AG10803 (cell line): ENCODE data around the gene SOS1.
"Not testable (repeated sequence)": the region's sequence is repeated elsewhere in the genome, so short reads cannot be mapped to it uniquely, and the experiment has no call there.

Experiments
- DNase-seq: peaks from one replicate; pipeline ENCODE4 v3.0.0; 2010; ENCODE audit warnings: low read depth
- H3K4me3 ChIP-seq: 2 replicates; pipeline ENCODE4 v1.5.1; 2011; ENCODE audit warnings: mild to moderate bottlenecking, low read length, control low read depth
- TF ChIP-seq, protein P1 (sequence below): conservative IDR thresholded peaks from 2 replicates; pipeline ENCODE4 v1.5.1; 2011; ENCODE audit warnings: mild to moderate bottlenecking, low read length, control low read depth, inconsistent platforms

The SOS1 gene

DNA sequence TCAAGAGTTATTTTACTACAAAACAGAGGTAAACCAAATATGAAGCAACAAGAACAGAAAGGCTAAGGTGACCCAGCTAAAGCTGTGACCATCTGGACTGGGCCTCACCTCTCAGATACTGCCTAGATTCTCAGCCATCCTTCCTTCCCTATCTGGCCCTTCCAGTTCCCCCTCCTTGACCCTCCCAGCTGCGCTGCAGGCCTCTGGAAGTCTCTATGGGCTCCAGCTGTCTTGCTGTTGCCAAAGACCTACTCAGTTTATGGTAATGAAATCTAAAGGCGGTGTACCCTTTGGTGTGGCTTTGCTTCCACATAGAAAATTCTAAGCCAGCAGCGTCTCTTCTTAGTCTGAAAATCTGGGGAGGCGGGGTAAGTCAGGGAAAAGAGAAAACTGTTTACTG lies 175.5 kb downstream of the SOS1 start:
- TF ChIP-seq, protein P1, sequence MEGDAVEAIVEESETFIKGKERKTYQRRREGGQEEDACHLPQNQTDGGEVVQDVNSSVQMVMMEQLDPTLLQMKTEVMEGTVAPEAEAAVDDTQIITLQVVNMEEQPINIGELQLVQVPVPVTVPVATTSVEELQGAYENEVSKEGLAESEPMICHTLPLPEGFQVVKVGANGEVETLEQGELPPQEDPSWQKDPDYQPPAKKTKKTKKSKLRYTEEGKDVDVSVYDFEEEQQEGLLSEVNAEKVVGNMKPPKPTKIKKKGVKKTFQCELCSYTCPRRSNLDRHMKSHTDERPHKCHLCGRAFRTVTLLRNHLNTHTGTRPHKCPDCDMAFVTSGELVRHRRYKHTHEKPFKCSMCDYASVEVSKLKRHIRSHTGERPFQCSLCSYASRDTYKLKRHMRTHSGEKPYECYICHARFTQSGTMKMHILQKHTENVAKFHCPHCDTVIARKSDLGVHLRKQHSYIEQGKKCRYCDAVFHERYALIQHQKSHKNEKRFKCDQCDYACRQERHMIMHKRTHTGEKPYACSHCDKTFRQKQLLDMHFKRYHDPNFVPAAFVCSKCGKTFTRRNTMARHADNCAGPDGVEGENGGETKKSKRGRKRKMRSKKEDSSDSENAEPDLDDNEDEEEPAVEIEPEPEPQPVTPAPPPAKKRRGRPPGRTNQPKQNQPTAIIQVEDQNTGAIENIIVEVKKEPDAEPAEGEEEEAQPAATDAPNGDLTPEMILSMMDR: no peak
- no peak overlapping the region for H3K4me3 ChIP-seq
- DNase-seq: no peak

DNA sequence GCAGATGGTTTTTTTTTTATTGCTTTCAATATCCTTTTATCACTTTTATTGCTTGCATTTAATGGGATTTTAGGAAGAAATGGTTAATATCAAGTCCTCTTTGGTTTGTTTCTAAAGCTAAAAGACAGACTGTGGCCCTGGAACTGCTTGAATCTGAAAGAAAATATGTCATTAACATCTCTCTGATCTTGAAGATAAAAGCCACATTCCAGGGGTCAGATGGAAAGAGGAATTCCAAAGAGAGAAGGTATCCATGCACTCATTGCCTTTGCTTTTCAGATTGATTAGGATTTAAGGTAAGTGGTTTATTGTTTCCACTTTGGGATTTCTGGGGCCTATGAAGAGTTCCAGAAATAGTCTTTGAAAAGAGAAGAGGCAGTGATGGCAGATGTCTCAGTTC lies 177.1 kb downstream of the SOS1 start:
- no peak for DNase-seq
- H3K4me3 ChIP-seq: no peak overlapping the region
- TF ChIP-seq, protein P1: no peak

DNA sequence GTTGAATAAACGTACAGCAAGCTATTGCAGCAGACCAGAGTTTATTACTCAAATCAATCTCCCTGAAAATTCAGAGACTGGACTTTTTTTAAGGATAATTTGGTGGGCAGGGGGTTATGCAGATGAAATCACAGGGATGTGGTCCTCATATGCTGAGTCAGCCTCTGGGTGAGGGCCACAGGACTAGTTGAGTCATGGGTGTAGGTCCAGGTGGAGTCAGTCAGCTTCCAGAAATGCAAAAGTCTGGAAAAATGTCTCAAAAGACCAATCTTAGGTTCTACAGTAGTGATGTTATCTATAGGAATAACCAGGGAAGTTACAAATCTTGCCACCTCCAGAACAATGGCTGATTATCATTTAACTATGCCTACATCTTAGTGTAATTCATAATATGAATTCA lies 180.1 kb downstream of the SOS1 start:
- TF ChIP-seq, protein P1: no peak
- H3K4me3 ChIP-seq: no peak overlapping the region
- no peak for DNase-seq

DNA sequence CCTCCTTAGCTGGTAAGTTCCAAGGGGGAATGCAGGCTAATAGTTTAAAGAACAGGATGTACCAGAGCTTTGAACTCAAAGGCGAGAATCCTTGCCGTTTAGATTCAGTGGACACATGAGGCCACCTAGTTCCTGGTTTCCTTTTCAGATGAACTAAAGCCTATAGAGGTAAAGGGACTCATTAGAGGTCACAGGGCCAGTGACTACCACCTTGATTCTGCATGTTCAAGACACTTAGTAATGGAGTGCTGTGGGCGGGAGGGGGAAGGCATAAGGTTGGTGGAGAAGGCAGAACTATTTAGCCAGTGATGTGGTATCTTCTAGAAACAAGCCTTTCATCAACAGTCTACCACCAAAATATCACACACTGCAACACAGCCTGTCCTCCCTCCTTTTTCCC lies 183.3 kb downstream of the SOS1 start:
- H3K4me3 ChIP-seq: no peak overlapping the region
- no peak for DNase-seq
- TF ChIP-seq, protein P1: no peak

DNA sequence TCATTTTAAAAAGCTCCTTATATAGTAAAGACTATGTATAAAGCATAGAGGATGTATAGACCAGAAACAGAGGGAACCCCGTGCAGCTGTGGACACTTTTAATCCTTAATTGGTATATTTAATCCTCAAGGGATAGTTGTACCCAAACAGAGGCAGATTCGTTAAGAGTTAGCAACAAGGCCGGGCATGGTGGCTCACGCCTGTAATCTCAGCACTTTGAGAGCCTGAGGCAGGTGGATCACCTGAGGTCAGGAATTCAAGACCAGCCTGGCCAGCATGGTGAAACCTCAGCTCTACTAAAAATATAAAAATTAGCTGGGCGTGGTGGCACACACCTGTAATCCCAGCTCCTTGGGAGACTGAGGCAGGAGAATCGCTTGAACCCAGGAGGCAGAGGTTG lies 184.3 kb downstream of the SOS1 start:
- H3K4me3 ChIP-seq, DNase-seq: not testable (repeated sequence)

DNA sequence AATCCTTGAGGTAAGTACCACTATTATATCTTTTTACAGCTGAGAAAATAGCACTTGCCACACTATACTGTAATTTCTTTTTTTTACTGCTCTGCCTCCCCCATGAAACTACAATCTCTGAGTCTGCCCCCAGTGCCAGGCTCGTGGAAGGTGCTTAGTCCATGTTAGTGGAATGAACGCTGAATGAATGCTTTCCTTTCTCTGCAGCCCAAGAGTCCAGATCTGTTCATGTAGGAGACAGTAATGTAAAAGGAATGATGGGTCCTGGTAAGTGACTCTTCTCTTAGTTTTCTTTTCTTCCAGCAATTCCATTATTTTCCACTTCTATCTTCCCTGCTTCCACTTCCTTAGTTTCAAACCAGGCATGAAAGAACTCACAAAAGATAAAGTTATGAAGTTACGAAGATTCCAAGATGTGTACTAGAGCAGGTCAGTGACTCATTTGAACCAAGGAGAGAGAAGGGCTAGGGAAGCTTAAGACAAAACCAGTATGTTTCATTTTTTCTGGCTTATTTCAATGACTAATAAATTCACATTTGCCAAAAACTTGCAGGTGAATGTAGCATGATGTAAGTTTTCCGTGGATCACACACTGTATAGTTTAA lies 185.2 kb downstream of the SOS1 start:
- DNase-seq: peak; percentile 22
- no peak overlapping the region for H3K4me3 ChIP-seq
- TF ChIP-seq, protein P1: no peak

DNA sequence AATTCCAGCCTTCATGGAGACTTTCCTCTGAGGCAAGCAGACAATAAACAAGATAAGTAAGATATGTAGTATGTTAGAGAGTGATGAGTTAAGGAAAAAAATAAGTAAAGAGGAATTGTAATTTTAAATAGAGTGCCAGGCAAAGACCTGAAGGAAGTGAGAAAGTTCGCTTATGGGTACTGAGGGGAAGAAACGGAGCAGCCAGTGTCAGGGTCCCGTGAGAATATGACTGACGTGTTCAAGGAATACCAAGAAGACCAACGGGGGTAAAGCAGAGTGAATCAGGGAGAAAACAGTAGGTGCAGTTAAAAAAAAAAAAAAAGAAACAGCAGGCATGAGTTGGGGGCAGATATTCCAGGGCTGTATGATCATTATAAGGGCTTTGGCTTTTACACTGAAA lies 186.1 kb downstream of the SOS1 start:
- TF ChIP-seq, protein P1: no peak
- no peak for DNase-seq
- no peak overlapping the region for H3K4me3 ChIP-seq

DNA sequence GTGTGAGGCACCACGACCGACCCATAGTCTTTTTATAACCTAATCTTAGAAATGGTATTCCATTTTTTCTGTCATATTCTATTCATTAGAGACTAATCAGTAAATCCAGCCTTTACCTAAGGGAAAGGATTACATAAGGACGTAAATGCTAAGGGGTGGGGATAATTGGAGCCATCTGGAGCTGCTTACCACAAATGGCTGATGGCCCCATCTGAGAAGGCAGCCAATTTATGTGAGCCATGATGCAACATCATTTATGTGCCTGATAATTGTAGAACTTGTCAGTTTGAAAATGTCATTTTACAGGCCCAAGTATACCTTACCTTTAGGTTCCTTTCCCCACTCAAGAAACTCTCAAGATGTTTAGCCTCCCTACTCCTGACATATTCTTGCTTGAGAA lies 187.2 kb downstream of the SOS1 start:
- DNase-seq: peak; percentile 90
- TF ChIP-seq, protein P1: no peak
- no peak overlapping the region for H3K4me3 ChIP-seq
